ES-I3 (cell line): Measurements from ENCODE around the gene AMDHD2.
"Not testable (repeated sequence)": the region's sequence is repeated elsewhere in the genome, so short reads cannot be mapped to it uniquely, and the experiment has no call there.

ENCODE experiments used
- H3K36me3 ChIP-seq: 2 replicates; pipeline ENCODE4 v1.6.1; 2013; ENCODE audit warnings: mild to moderate bottlenecking, low read length, control low read depth, moderate library complexity; ENCODE audit not compliant: insufficient read depth
- H3K4me1 ChIP-seq: 2 replicates; pipeline ENCODE4 v1.6.1; 2013; ENCODE audit warnings: mild to moderate bottlenecking, control low read depth, low read length; ENCODE audit not compliant: insufficient read depth
- H3K9ac ChIP-seq: 2 replicates; pipeline ENCODE4 v1.6.1; 2013; ENCODE audit warnings: low read depth, mild to moderate bottlenecking, low read length, moderate library complexity
- H3K9me3 ChIP-seq: 2 replicates; pipeline ENCODE4 v1.6.1; 2013; ENCODE audit warnings: mild to moderate bottlenecking, low read length, moderate library complexity; ENCODE audit not compliant: control insufficient read depth, insufficient read depth

Gene AMDHD2

GRCh38 chr16:2477327-2477726 is 42.8 kb upstream of the AMDHD2 start:
- H3K9me3 ChIP-seq: no peaks in the 10 kb centered on the region
- H3K36me3 ChIP-seq: no peaks in the 10 kb centered on the region
- H3K4me1 ChIP-seq: no peaks in the 10 kb centered on the region; the same call in 1 of the 2 replicates
- H3K9ac ChIP-seq: no peak overlapping the region

GRCh38 chr16:2478279-2478678 is 41.9 kb upstream of the AMDHD2 start:
- H3K9ac ChIP-seq: no peak overlapping the region
- H3K36me3 ChIP-seq: no peaks in the 10 kb centered on the region
- H3K4me1 ChIP-seq: no peaks in the 10 kb centered on the region; the same call in 1 of the 2 replicates

GRCh38 chr16:2479996-2480395 is 40.2 kb upstream of the AMDHD2 start:
- H3K4me1 ChIP-seq, H3K9me3 ChIP-seq, H3K36me3 ChIP-seq, H3K9ac ChIP-seq: not testable (repeated sequence)

More at GRCh38 chr16:2478279-2478678, 41.9 kb upstream of the AMDHD2 start:
- H3K9me3 ChIP-seq: no peaks in the 10 kb centered on the region

- H3K36me3 ChIP-seq: no peaks in the 10 kb centered on the region
- no peaks in the 10 kb centered on the region for H3K9me3 ChIP-seq
- no peak overlapping the region for H3K9ac ChIP-seq
- H3K4me1 ChIP-seq: no peaks in the 10 kb centered on the region
Measured at GRCh38 chr16:2480948-2481347, 39.2 kb upstream of the AMDHD2 start.

- H3K4me1 ChIP-seq: no peaks in the 10 kb centered on the region
Measured at GRCh38 chr16:2481676-2482075, 38.5 kb upstream of the AMDHD2 start.

GRCh38 chr16:2482249-2482648 is 37.9 kb upstream of the AMDHD2 start:
- Histone ChIP-seq H3K9ac (no peak overlapping the region), H3K4me1 (no peaks in the 10 kb centered on the region; the same call in 1 of the 2 replicates), H3K36me3 (no peaks in the 10 kb centered on the region), H3K9me3 (no peaks in the 10 kb centered on the region)

More at GRCh38 chr16:2481676-2482075, 38.5 kb upstream of the AMDHD2 start:
- no peaks in the 10 kb centered on the region for H3K9me3 ChIP-seq
- no peak overlapping the region for H3K9ac ChIP-seq
- H3K36me3 ChIP-seq: no peaks in the 10 kb centered on the region

- Histone ChIP-seq H3K36me3 (no peaks in the 10 kb centered on the region), H3K4me1 (no peaks in the 10 kb centered on the region; the same call in 1 of the 2 replicates), H3K9me3 (no peaks in the 10 kb centered on the region), H3K9ac (no peak overlapping the region)
Measured at GRCh38 chr16:2482708-2483534, 37.2 kb upstream of the AMDHD2 start.

- Histone ChIP-seq H3K4me1 (no peaks in the 10 kb centered on the region; the same call in 1 of the 2 replicates), H3K36me3 (no peaks in the 10 kb centered on the region), H3K9ac (no peak overlapping the region), H3K9me3 (no peaks in the 10 kb centered on the region)
Measured at GRCh38 chr16:2483939-2484897, 36.0 kb upstream of the AMDHD2 start.

GRCh38 chr16:2484898-2485508 is 35.2 kb upstream of the AMDHD2 start:
- H3K4me1 ChIP-seq: no peaks in the 10 kb centered on the region; the same call in 1 of the 2 replicates
- H3K9me3 ChIP-seq: no peaks in the 10 kb centered on the region
- H3K36me3 ChIP-seq: no peaks in the 10 kb centered on the region
- H3K9ac ChIP-seq: no peak overlapping the region

- H3K4me1 ChIP-seq: no peaks in the 10 kb centered on the region; the same call in 1 of the 2 replicates
- H3K36me3 ChIP-seq: no peaks in the 10 kb centered on the region
- no peaks in the 10 kb centered on the region for H3K9me3 ChIP-seq
- no peak overlapping the region for H3K9ac ChIP-seq
Measured at GRCh38 chr16:2485811-2486507, 34.2 kb upstream of the AMDHD2 start.

GRCh38 chr16:2486645-2487516 is 33.3 kb upstream of the AMDHD2 start:
- no peak overlapping the region for H3K9ac ChIP-seq
- no peaks in the 10 kb centered on the region for H3K9me3 ChIP-seq
- no peaks in the 10 kb centered on the region for H3K36me3 ChIP-seq
- H3K4me1 ChIP-seq: no peaks in the 10 kb centered on the region; the same call in 1 of the 2 replicates

- H3K9me3 ChIP-seq: no peaks in the 10 kb centered on the region
- H3K36me3 ChIP-seq: no peaks in the 10 kb centered on the region
- no peaks in the 10 kb centered on the region; the same call in 1 of the 2 replicates for H3K4me1 ChIP-seq
- H3K9ac ChIP-seq: no peak overlapping the region
Measured at GRCh38 chr16:2487517-2487842, 32.7 kb upstream of the AMDHD2 start.

GRCh38 chr16:2487903-2488531 is 32.2 kb upstream of the AMDHD2 start:
- H3K36me3 ChIP-seq: no peaks in the 10 kb centered on the region

More at GRCh38 chr16:2487903-2488531, 32.2 kb upstream of the AMDHD2 start:
- Histone ChIP-seq H3K4me1 (no peaks in the 10 kb centered on the region; the same call in 1 of the 2 replicates), H3K9ac (no peak overlapping the region), H3K9me3 (no peaks in the 10 kb centered on the region)
